ENCODE measurements around the gene ZDHHC21. TPM values are rescaled to one million over a fixed set of nuclear protein-coding genes. Genes with fewer than 3 reads are reported as not detected.

The ZDHHC21 gene
- total and polyA plus RNA-seq, 2 of the 8 experiments (the other 6 are each of a cell fraction or from before 2014, with no cell fraction given), result 1.9 to 6.0 TPM

DNA sequence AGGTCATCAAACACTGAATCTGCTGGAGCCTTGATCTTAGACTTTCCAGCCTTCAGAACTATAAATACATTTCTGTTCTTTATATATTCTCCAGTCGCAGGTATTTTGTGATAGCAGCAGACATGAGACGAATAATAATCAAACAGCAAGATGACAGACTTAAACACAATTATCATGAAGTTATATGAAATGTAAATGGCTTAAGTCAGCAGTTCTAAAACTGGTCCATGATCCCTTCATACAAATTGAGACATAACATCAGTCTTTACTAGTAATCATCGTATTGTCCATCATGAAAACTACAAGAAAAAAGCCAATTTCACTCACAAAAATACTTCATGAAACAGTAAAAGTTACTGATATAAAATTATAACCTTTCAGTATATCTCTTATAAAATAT, 101.8 kb downstream of the ZDHHC21 start (continued):
- TF ChIP-seq, protein P1, sequence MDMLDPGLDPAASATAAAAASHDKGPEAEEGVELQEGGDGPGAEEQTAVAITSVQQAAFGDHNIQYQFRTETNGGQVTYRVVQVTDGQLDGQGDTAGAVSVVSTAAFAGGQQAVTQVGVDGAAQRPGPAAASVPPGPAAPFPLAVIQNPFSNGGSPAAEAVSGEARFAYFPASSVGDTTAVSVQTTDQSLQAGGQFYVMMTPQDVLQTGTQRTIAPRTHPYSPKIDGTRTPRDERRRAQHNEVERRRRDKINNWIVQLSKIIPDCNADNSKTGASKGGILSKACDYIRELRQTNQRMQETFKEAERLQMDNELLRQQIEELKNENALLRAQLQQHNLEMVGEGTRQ (IDR thresholded peaks at IDR 0.05; ENCODE audit: low read length), result no peak
- TF ChIP-seq RBBP5 (IDR thresholded peaks at IDR 0.05; ENCODE audit: borderline replicate concordance, low read depth, low read length), result no peak
- TF ChIP-seq, protein P2, sequence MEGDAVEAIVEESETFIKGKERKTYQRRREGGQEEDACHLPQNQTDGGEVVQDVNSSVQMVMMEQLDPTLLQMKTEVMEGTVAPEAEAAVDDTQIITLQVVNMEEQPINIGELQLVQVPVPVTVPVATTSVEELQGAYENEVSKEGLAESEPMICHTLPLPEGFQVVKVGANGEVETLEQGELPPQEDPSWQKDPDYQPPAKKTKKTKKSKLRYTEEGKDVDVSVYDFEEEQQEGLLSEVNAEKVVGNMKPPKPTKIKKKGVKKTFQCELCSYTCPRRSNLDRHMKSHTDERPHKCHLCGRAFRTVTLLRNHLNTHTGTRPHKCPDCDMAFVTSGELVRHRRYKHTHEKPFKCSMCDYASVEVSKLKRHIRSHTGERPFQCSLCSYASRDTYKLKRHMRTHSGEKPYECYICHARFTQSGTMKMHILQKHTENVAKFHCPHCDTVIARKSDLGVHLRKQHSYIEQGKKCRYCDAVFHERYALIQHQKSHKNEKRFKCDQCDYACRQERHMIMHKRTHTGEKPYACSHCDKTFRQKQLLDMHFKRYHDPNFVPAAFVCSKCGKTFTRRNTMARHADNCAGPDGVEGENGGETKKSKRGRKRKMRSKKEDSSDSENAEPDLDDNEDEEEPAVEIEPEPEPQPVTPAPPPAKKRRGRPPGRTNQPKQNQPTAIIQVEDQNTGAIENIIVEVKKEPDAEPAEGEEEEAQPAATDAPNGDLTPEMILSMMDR (IDR thresholded peaks at IDR 0.05; ENCODE audit: control extremely low read depth in 1 of 3, insufficient read depth in 1 of 3, low read depth in 1 of 3, low read length in 3 of 3), result no peak
